ENCODE data around the gene PRR22.
A peak's percentile ranks its signal among the peaks of the same experiment; 100 is the strongest.

PRR22 gene

DNA sequence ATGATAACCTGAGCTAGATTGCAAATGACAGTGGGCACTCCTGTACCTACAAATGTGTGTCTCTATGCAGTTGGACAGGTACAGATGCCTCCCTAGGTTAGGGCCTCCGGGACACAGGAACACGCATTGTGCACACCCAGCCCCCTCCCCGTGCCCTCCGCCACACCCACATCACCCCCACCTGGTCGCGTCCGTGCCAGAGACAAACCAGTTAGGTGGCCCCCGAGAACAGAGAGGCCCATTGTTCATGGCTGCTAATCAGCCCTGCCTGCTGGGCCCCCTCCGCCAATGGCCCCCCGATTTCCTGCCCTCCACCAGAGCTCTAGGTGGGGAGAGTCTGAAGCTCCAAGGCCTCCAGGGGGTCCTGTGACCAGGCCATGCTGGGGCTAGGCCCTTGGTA is 34.0 kb upstream of the PRR22 start:
- Histone ChIP-seq H3K9ac (ENCODE audit: low read depth, low read length, poor library complexity) (no peak overlapping the region), H3K9me3 (replicated peaks in 1 of 2; ENCODE audit: control insufficient read depth in 2 of 2, insufficient read depth in 1 of 2, low read depth in 1 of 2, low read length in 2 of 2) (no peaks in the 10 kb centered on the region), H2BK5ac (ENCODE audit: low read length) (peak overlapping the region; percentile 24), H2BK12ac (ENCODE audit: low read length) (no peak overlapping the region), H4K91ac (ENCODE audit: low read depth, low read length, poor library complexity) (no peak overlapping the region), H3K14ac (ENCODE audit: low read length) (peak overlapping the region; percentile 71), H3K79me1 (ENCODE audit: low read depth, low read length) (no peaks in the 10 kb centered on the region), H3K4me2 (ENCODE audit: insufficient read depth, low read length, poor library complexity, severe bottlenecking) (no peak overlapping the region), H3K27me3 (ENCODE audit: control insufficient read depth in 3 of 3, insufficient read depth in 3 of 3, low read depth in 1 of 3, low read length in 3 of 3) (no peaks in the 10 kb centered on the region), H4K8ac (ENCODE audit: low read depth, low read length) (no peak overlapping the region), H3K18ac (ENCODE audit: low read length) (no peak overlapping the region), H3K27ac (replicated peaks; ENCODE audit: low read length) (no peak overlapping the region), H3K23ac (ENCODE audit: low read depth, low read length, poor library complexity) (no peak overlapping the region), H3K36me3 (replicated peaks in 1 of 2; ENCODE audit: control insufficient read depth in 2 of 2, insufficient read depth in 2 of 2, low read length in 2 of 2) (no peaks in the 10 kb centered on the region), H3K4ac (ENCODE audit: low read length) (no peak overlapping the region), H3K4me3 (ENCODE audit: low read length in 2 of 2) (no peak overlapping the region), H2BK120ac (ENCODE audit: low read depth, low read length) (no peak overlapping the region), H2BK15ac (ENCODE audit: low read length) (no peak overlapping the region), H2AK5ac (ENCODE audit: low read depth, low read length) (peak overlapping the region; percentile 70), H3K4me1 (ENCODE audit: control insufficient read depth in 2 of 2, insufficient read depth in 1 of 2, low read depth in 1 of 2, low read length in 2 of 2) (no peaks in the 10 kb centered on the region), H2AFZ (ENCODE audit: low read length) (no peak overlapping the region)
- WGBS, 2 donors (ENCODE audit: extremely low coverage in 2 of 2, insufficient read length in 2 of 2, insufficient replicate concordance in 1 of 2), result no CpG with 5 or more reads among the region's 10 CpGs
- DNase-seq (ENCODE audit: low spot score), result no peak

- no peak overlapping the region for H3K27ac ChIP-seq (replicated peaks; ENCODE audit: low read length)
- no peaks in the 10 kb centered on the region for H3K27me3 ChIP-seq (ENCODE audit: control insufficient read depth in 3 of 3, insufficient read depth in 3 of 3, low read depth in 1 of 3, low read length in 3 of 3)
- no peaks in the 10 kb centered on the region for H3K4me1 ChIP-seq (ENCODE audit: control insufficient read depth in 2 of 2, insufficient read depth in 1 of 2, low read depth in 1 of 2, low read length in 2 of 2)
- H2BK120ac ChIP-seq (ENCODE audit: low read depth, low read length), result no peak overlapping the region
- H3K9ac ChIP-seq (ENCODE audit: low read depth, low read length, poor library complexity), result no peak overlapping the region
- no peak overlapping the region for H3K14ac ChIP-seq (ENCODE audit: low read length)
- no peaks in the 10 kb centered on the region for H3K79me1 ChIP-seq (ENCODE audit: low read depth, low read length)
- no peak overlapping the region for H3K18ac ChIP-seq (ENCODE audit: low read length)
- no peak overlapping the region for H4K91ac ChIP-seq (ENCODE audit: low read depth, low read length, poor library complexity)
- no peak overlapping the region for H3K4me3 ChIP-seq (ENCODE audit: low read length in 2 of 2)
- DNase-seq (ENCODE audit: low spot score), result no peak
- no peaks in the 10 kb centered on the region for H3K9me3 ChIP-seq (replicated peaks in 1 of 2; ENCODE audit: control insufficient read depth in 2 of 2, insufficient read depth in 1 of 2, low read depth in 1 of 2, low read length in 2 of 2)
- no peak overlapping the region for H2BK5ac ChIP-seq (ENCODE audit: low read length)
- H2AK5ac ChIP-seq (ENCODE audit: low read depth, low read length), result no peak overlapping the region
- H2AFZ ChIP-seq (ENCODE audit: low read length), result no peak overlapping the region
- H3K36me3 ChIP-seq (replicated peaks in 1 of 2; ENCODE audit: control insufficient read depth in 2 of 2, insufficient read depth in 2 of 2, low read length in 2 of 2), result no peaks in the 10 kb centered on the region
- no peak overlapping the region for H4K8ac ChIP-seq (ENCODE audit: low read depth, low read length)
- H3K4ac ChIP-seq (ENCODE audit: low read length), result no peak overlapping the region
- H2BK15ac ChIP-seq (ENCODE audit: low read length), result no peak overlapping the region
- H2BK12ac ChIP-seq (ENCODE audit: low read length), result no peak overlapping the region
- WGBS, 2 donors (ENCODE audit: extremely low coverage in 2 of 2, insufficient read length in 2 of 2, insufficient replicate concordance in 1 of 2), result no CpG with 5 or more reads among the region's 2 CpGs
- no peak overlapping the region for H3K4me2 ChIP-seq (ENCODE audit: insufficient read depth, low read length, poor library complexity, severe bottlenecking)
- no peak overlapping the region for H3K23ac ChIP-seq (ENCODE audit: low read depth, low read length, poor library complexity)
Observed at GRCh38 chr19:5817218-5817617, 32.7 kb upstream of the PRR22 start.

DNA sequence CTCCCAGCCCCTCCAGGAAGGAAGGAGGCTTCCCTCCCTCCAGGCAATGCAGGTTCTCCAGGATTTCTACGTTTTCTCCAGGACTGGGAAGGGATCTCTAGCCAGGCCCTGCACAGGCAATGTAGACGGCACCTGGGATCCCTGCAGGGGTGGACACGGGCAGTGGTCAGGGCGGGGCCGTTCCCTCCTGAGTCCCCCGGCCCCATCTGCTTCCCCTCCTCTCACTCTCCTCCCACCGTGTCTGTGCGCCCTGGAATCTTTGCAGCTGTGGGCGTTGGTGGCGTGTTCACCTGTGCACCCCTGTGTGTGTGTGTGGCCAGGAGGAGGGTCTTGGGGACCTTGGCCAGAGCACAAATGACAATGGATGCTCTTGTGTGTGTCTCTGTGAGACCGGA is 30.3 kb upstream of the PRR22 start:
- H2BK5ac ChIP-seq (ENCODE audit: low read length), result no peak overlapping the region
- H3K23ac ChIP-seq (ENCODE audit: low read depth, low read length, poor library complexity), result peak overlapping the region; percentile 80
- no peaks in the 10 kb centered on the region for H3K4me1 ChIP-seq (ENCODE audit: control insufficient read depth in 2 of 2, insufficient read depth in 1 of 2, low read depth in 1 of 2, low read length in 2 of 2)
- H3K27me3 ChIP-seq (ENCODE audit: control insufficient read depth in 3 of 3, insufficient read depth in 3 of 3, low read depth in 1 of 3, low read length in 3 of 3), result no peaks in the 10 kb centered on the region
- H2AK5ac ChIP-seq (ENCODE audit: low read depth, low read length), result peak overlapping the region; percentile 37
- no peak overlapping the region for H3K27ac ChIP-seq (replicated peaks; ENCODE audit: low read length)
- peak overlapping the region; percentile 75 for H2BK15ac ChIP-seq (ENCODE audit: low read length)
- no peaks in the 10 kb centered on the region for H3K79me1 ChIP-seq (ENCODE audit: low read depth, low read length)
- no peak overlapping the region for H3K4me3 ChIP-seq (ENCODE audit: low read length in 2 of 2)
- no peaks in the 10 kb centered on the region for H3K9me3 ChIP-seq (replicated peaks in 1 of 2; ENCODE audit: control insufficient read depth in 2 of 2, insufficient read depth in 1 of 2, low read depth in 1 of 2, low read length in 2 of 2)
- no peaks in the 10 kb centered on the region for H3K36me3 ChIP-seq (replicated peaks in 1 of 2; ENCODE audit: control insufficient read depth in 2 of 2, insufficient read depth in 2 of 2, low read length in 2 of 2)
- no peak overlapping the region for H2BK120ac ChIP-seq (ENCODE audit: low read depth, low read length)
- no peak overlapping the region for H2BK12ac ChIP-seq (ENCODE audit: low read length)
- no peak overlapping the region for H4K91ac ChIP-seq (ENCODE audit: low read depth, low read length, poor library complexity)
- peak overlapping the region; percentile 48 for H3K18ac ChIP-seq (ENCODE audit: low read length)
- no CpG with 5 or more reads among the region's 11 CpGs for WGBS, 2 donors (ENCODE audit: extremely low coverage in 2 of 2, insufficient read length in 2 of 2, insufficient replicate concordance in 1 of 2)
- peak overlapping the region; percentile 60 for H3K9ac ChIP-seq (ENCODE audit: low read depth, low read length, poor library complexity)
- H3K14ac ChIP-seq (ENCODE audit: low read length), result peak overlapping the region; percentile 47
- H3K4ac ChIP-seq (ENCODE audit: low read length), result peak overlapping the region; percentile 53
- H2AFZ ChIP-seq (ENCODE audit: low read length), result no peak overlapping the region
- DNase-seq (ENCODE audit: low spot score), result no peak
- no peak overlapping the region for H3K4me2 ChIP-seq (ENCODE audit: insufficient read depth, low read length, poor library complexity, severe bottlenecking)
- H4K8ac ChIP-seq (ENCODE audit: low read depth, low read length), result peak overlapping the region; percentile 17

- Histone ChIP-seq H3K4me1 (ENCODE audit: control insufficient read depth in 2 of 2, insufficient read depth in 1 of 2, low read depth in 1 of 2, low read length in 2 of 2) (no peaks in the 10 kb centered on the region), H2BK15ac (ENCODE audit: low read length) (peak overlapping the region; percentile 75), H2BK5ac (ENCODE audit: low read length) (no peak overlapping the region), H3K23ac (ENCODE audit: low read depth, low read length, poor library complexity) (no peak overlapping the region), H3K18ac (ENCODE audit: low read length) (peak overlapping the region; percentile 48), H2BK12ac (ENCODE audit: low read length) (no peak overlapping the region), H2BK120ac (ENCODE audit: low read depth, low read length) (no peak overlapping the region), H2AFZ (ENCODE audit: low read length) (no peak overlapping the region), H4K8ac (ENCODE audit: low read depth, low read length) (peak overlapping the region; percentile 17), H4K91ac (ENCODE audit: low read depth, low read length, poor library complexity) (no peak overlapping the region), H3K36me3 (replicated peaks in 1 of 2; ENCODE audit: control insufficient read depth in 2 of 2, insufficient read depth in 2 of 2, low read length in 2 of 2) (no peaks in the 10 kb centered on the region), H2AK5ac (ENCODE audit: low read depth, low read length) (peak overlapping the region; percentile 37), H3K79me1 (ENCODE audit: low read depth, low read length) (peaks cover 2% of the 10 kb centered on the region), H3K27ac (replicated peaks; ENCODE audit: low read length) (no peak overlapping the region), H3K27me3 (ENCODE audit: control insufficient read depth in 3 of 3, insufficient read depth in 3 of 3, low read depth in 1 of 3, low read length in 3 of 3) (no peaks in the 10 kb centered on the region), H3K14ac (ENCODE audit: low read length) (no peak overlapping the region), H3K9ac (ENCODE audit: low read depth, low read length, poor library complexity) (no peak overlapping the region), H3K9me3 (replicated peaks in 1 of 2; ENCODE audit: control insufficient read depth in 2 of 2, insufficient read depth in 1 of 2, low read depth in 1 of 2, low read length in 2 of 2) (no peaks in the 10 kb centered on the region), H3K4me2 (ENCODE audit: insufficient read depth, low read length, poor library complexity, severe bottlenecking) (no peak overlapping the region), H3K4me3 (ENCODE audit: low read length in 2 of 2) (no peak overlapping the region), H3K4ac (ENCODE audit: low read length) (no peak overlapping the region)
- DNase-seq (ENCODE audit: low spot score), result no peak
- no CpG with 5 or more reads among the region's 9 CpGs for WGBS, 2 donors (ENCODE audit: extremely low coverage in 2 of 2, insufficient read length in 2 of 2, insufficient replicate concordance in 1 of 2)
Observed at GRCh38 chr19:5814123-5814851, 29.7 kb upstream of the PRR22 start.
